Measurements from ENCODE around the gene SCNN1B. TPM values are rescaled to one million over a fixed set of nuclear protein-coding genes. Genes with fewer than 3 reads are reported as not detected.

The SCNN1B gene
- total and polyA plus RNA-seq, 11 donors, result 0.15 to 1.1 (median 0.34) TPM; not detected in 6

- DNase-seq (no peak), ATAC-seq (no peak)
- H3K9me3 ChIP-seq, result no peaks in the 10 kb centered on the region
- no peak for TF ChIP-seq POLR2A (IDR thresholded peaks at IDR 0.05)
- TF ChIP-seq CTCF (IDR thresholded peaks at IDR 0.05), result no peak
- no peak overlapping the region for H3K4me3 ChIP-seq
- peaks cover 0 to 98% (median 70%) of the 10 kb centered on the region in 9 donors for H3K36me3 ChIP-seq
- no peaks in the 10 kb centered on the region for H3K27me3 ChIP-seq
- intact Hi-C loops (cut with DNase I), result loop anchor here in 1 of 10 donors (10.0 kb wide), 1 partner anchor 61 kb away; the partner anchor contains the start of gene COG7
- peak overlapping the region in 3 of 12 donors; percentile 11 to 40 (median 32) for H3K27ac ChIP-seq
- 70 to 74% (median 71%) methylated on average over 4 of the region's 4 CpGs for WGBS, 4 donors
- peaks cover 0 to 24% (median 10%) of the 10 kb centered on the region in 12 donors for H3K4me1 ChIP-seq
These were observed 92.2 kb downstream of the SCNN1B start for GRCh38 chr16:23394141-23394831.

GRCh38 chr16:23395732-23396131, 93.6 kb downstream of the SCNN1B start:
- WGBS, 4 donors, result 90 to 94% (median 91%) methylated on average over 6 of the region's 6 CpGs
- peaks cover 0 to 98% (median 67%) of the 10 kb centered on the region in 9 donors for H3K36me3 ChIP-seq
- no peaks in the 10 kb centered on the region for H3K9me3 ChIP-seq
- no peaks in the 10 kb centered on the region for H3K27me3 ChIP-seq
- H3K27ac ChIP-seq, result no peak overlapping the region
- DNase-seq (no peak), ATAC-seq (no peak)
- intact Hi-C loops (cut with DNase I), result loop anchor here in 1 of 10 donors (10.0 kb wide), 1 partner anchor 59 kb away; the partner anchor contains the start of gene COG7
- H3K4me1 ChIP-seq, result peaks cover 0 to 27% (median 10%) of the 10 kb centered on the region in 12 donors
- TF ChIP-seq POLR2A (IDR thresholded peaks at IDR 0.05), result no peak
- TF ChIP-seq CTCF (IDR thresholded peaks at IDR 0.05), result no peak
- H3K4me3 ChIP-seq, result no peak overlapping the region

GRCh38 chr16:23397464-23397863, 95.4 kb downstream of the SCNN1B start:
- intact Hi-C loops (cut with DNase I), result loop anchor here in 1 of 10 donors (10.0 kb wide), 1 partner anchor 57 kb away; the partner anchor contains the start of gene COG7
- H3K36me3 ChIP-seq, result peaks cover 0 to 98% (median 66%) of the 10 kb centered on the region in 9 donors
- WGBS, 4 donors, result 94 to 98% (median 97%) methylated on average over 2 of the region's 2 CpGs
- no peak overlapping the region for H3K4me3 ChIP-seq
- H3K9me3 ChIP-seq, result no peaks in the 10 kb centered on the region
- H3K4me1 ChIP-seq, result peaks cover 0 to 27% (median 10%) of the 10 kb centered on the region in 12 donors
- TF ChIP-seq POLR2A (IDR thresholded peaks at IDR 0.05) (no peak), CTCF (IDR thresholded peaks at IDR 0.05) (no peak)
- no peak for ATAC-seq
- DNase-seq, result no peak
- H3K27ac ChIP-seq, result no peak overlapping the region
- no peaks in the 10 kb centered on the region for H3K27me3 ChIP-seq
